ENCODE measurements around the gene CYFIP1.

DNA sequence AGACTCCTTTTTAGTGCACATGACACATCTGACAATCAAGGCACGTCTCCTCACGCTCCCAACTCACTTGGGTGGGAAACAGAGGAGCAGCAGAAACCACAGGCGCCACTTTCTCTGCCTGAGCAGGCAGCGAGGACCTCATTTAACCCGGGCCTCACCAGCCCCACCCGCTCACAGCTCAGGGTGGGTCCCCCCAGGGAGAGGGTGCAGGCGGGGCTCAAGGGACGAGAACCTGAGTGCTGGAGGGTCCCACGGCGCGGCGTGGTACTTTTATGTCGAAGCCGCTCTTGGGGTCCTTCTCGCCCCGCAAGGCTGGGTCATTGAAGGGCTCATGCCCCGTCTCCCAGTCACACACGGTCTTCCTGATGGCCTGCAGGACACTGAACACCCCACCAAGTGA lies 62.6 kb downstream of the CYFIP1 start:
- TF ChIP-seq FOXM1 (IDR thresholded peaks at IDR 0.05; ENCODE audit: borderline replicate concordance, low read depth) = no peak
- TF ChIP-seq YY1 (IDR thresholded peaks at IDR 0.05; ENCODE audit: low read depth) = no peak
- TF ChIP-seq CREB1 (IDR thresholded peaks at IDR 0.05; ENCODE audit: low read depth) = no peak
- TF ChIP-seq, protein P1, sequence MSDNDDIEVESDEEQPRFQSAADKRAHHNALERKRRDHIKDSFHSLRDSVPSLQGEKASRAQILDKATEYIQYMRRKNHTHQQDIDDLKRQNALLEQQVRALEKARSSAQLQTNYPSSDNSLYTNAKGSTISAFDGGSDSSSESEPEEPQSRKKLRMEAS (IDR thresholded peaks at IDR 0.05) = no peak
- TF ChIP-seq RAD21 (IDR thresholded peaks at IDR 0.05; ENCODE audit: low read depth) = no peak
- no peak for TF ChIP-seq REST (IDR thresholded peaks at IDR 0.05; ENCODE audit: low read depth)
- TF ChIP-seq EGR1 (IDR thresholded peaks at IDR 0.05) = no peak
- no peak for TF ChIP-seq USF1 (IDR thresholded peaks at IDR 0.05)
- TF ChIP-seq TAF1 (IDR thresholded peaks at IDR 0.05; ENCODE audit: low read depth) = no peak
- TF ChIP-seq ZBTB7A (IDR thresholded peaks at IDR 0.05; ENCODE audit: low read depth) = no peak
